Duodenal mucosa (tissue), 2 donors: ENCODE measurements around the gene SLC12A8.
A peak's percentile ranks its signal among the peaks of the same experiment; 100 is the strongest.

Experiments
- H3K27ac ChIP-seq: one replicate; pipeline ENCODE4 v1.7.0; 2013; ENCODE audit warnings: low read depth, low read length
- H3K27me3 ChIP-seq, 2 donors: one replicate each; pipeline ENCODE4 v1.7.0; 2013; ENCODE audit warnings: low read length in 2 of 2, control low read depth in 1 of 2; ENCODE audit not compliant: insufficient read depth in 2 of 2, control insufficient read depth in 1 of 2
- H3K36me3 ChIP-seq, 2 donors: one replicate each; pipeline ENCODE4 v1.7.0; 2013; ENCODE audit warnings: low read length in 2 of 2, control low read depth in 1 of 2; ENCODE audit not compliant: insufficient read depth in 2 of 2, control insufficient read depth in 1 of 2
- H3K4me1 ChIP-seq, 2 donors: one replicate each; pipeline ENCODE4 v1.7.0; 2013; ENCODE audit warnings: low read length in 2 of 2, control low read depth in 1 of 2; ENCODE audit not compliant: insufficient read depth in 2 of 2, control insufficient read depth in 1 of 2
- H3K4me3 ChIP-seq, 2 donors: one replicate each; pipeline ENCODE4 v1.7.0; 2013; ENCODE audit warnings: low read length in 2 of 2, low read depth in 1 of 2
- H3K9ac ChIP-seq, 2 donors: one replicate each; pipeline ENCODE4 v1.7.0; 2013; ENCODE audit warnings: low read length in 2 of 2, low read depth in 1 of 2
- H3K9me3 ChIP-seq, 2 donors: one replicate each; pipeline ENCODE4 v1.7.0; 2013; ENCODE audit warnings: low read length in 2 of 2, control low read depth in 1 of 2; ENCODE audit not compliant: control insufficient read depth in 1 of 2

The SLC12A8 gene

DNA sequence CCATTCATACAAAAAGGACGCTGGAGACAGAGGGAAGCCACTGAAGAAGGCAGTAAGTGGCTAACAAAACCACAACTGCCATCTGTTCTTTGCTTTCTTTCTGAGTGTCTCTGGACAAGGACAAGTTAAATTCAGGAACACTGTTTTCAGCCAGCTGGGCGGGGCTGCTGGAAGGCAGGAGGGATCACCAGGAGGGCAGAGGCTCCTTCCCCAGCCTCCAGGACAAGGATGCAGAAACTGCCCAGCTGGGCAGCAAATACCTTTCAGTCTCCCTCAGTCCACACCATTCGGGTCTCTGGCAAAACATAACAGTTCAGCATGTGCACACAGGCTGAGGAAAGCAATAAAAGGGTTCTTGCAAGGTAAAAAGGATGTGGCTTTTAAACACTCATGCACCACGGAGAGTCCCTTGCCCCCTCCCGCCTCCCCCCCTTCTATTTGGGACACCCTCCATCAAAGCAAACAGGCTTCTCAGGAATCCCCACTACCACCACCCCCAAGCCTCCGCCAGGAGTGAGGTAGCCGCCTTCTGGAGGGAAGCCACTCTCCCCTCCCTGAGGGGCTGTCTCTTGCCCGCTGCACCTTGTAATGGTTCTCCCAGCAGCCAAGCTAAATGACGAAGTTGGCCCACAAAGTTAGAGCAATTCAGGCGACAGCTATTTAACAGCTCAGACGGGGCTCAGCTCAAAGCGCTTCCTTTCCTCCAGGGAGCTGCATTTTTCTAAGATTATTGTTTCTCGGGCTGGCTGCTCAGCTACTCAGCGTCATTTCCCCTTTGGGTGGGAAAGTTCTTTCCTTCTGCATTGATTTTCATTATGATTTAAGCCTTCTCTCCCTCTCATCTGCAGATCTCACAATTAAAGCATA lies 160.6 kb downstream of the SLC12A8 start:
- Histone ChIP-seq H3K4me1 (peaks cover 25 to 37% of the 10 kb centered on the region in 2 donors), H3K4me3 (no peak overlapping the region), H3K27me3 (peaks cover 0 to 9% of the 10 kb centered on the region in 2 donors), H3K27ac (no peak overlapping the region), H3K9ac (no peak overlapping the region), H3K9me3 (no peaks in the 10 kb centered on the region), H3K36me3 (no peaks in the 10 kb centered on the region)

DNA sequence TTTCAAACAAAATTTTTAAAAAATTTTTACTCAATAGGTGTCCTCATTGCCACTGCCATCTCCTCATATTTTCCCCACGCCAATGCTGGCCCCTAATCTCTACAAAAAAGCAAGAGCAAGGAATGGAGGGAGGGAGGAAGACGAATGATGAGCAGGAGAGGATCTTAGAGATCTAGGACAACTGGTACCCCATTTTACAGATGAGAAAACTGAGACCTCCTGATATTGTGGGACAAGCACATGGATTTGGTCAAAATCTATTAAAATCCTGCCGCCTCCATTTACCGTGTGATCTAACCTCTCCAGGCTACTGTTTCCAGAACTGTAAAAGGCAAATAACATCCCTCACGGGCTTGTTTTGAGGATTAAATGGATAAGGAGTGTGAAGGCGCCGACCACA lies 161.3 kb downstream of the SLC12A8 start:
- peak overlapping the region in 1 of 2 donors; percentile 17 for H3K9ac ChIP-seq
- peaks cover 20 to 37% of the 10 kb centered on the region in 2 donors for H3K4me1 ChIP-seq

DNA sequence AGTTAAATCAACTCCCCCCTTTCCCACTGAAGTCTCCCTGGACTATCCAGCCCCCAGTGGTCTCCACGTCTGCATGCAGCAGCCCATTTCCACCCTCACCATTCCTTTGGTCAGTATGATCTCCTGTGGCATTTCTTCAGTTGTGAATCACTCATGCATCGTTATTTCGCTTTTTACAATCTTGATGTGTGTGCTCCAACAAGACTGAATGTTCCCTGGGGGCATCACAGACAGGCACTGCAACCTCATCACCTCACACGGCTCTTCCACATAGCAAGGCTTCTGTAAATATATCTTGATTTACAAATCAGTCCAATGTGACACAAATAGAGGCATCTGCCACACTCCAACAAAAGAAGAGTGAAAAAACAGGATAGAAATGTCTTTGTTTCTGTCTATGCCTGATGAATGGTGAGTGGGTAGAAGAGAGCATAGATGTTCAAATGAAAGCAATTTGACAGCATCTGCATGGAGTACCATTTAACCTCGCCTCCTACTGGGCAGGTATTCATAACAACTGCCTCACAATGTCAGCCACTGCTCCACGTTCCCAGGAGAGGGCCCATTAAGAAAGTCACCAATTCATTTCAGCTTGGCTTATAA lies 162.0 kb downstream of the SLC12A8 start:
- Histone ChIP-seq H3K27me3 (no peaks in the 10 kb centered on the region), H3K27ac (no peak overlapping the region), H3K9me3 (no peaks in the 10 kb centered on the region), H3K4me3 (no peak overlapping the region), H3K9ac (no peak overlapping the region), H3K4me1 (peaks cover 22 to 37% of the 10 kb centered on the region in 2 donors), H3K36me3 (no peaks in the 10 kb centered on the region)

More for the DNA sequence above, 161.3 kb downstream of the SLC12A8 start:
- H3K9me3 ChIP-seq = no peaks in the 10 kb centered on the region
- no peak overlapping the region for H3K4me3 ChIP-seq
- no peaks in the 10 kb centered on the region for H3K36me3 ChIP-seq
- H3K27me3 ChIP-seq = peaks cover 0 to 1% of the 10 kb centered on the region in 2 donors
- no peak overlapping the region for H3K27ac ChIP-seq

DNA sequence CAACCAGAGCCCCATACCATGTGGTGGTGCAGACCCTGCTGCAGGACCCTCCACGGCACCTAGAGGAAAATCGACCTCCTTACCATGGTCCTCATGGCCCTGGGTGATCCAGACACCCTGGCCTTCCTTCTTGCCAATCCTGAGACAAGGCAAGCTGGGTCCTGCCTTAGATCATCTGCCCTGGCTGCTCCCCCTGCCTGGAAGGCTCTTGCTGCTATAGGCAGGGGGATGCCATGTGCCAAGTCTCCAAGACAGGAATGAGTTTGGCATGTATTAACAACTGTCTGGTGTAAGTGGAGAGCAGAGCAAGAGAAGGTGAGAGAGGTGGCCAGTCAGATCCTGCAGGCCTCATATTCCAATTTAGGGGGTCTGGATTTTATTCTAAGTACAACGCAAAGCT lies 164.3 kb downstream of the SLC12A8 start:
- H3K27me3 ChIP-seq = no peaks in the 10 kb centered on the region
- H3K27ac ChIP-seq = no peak overlapping the region
- H3K9ac ChIP-seq = no peak overlapping the region
- H3K4me3 ChIP-seq = no peak overlapping the region
- H3K4me1 ChIP-seq = peaks cover 15 to 27% of the 10 kb centered on the region in 2 donors
- H3K9me3 ChIP-seq = no peaks in the 10 kb centered on the region
- no peaks in the 10 kb centered on the region for H3K36me3 ChIP-seq

DNA sequence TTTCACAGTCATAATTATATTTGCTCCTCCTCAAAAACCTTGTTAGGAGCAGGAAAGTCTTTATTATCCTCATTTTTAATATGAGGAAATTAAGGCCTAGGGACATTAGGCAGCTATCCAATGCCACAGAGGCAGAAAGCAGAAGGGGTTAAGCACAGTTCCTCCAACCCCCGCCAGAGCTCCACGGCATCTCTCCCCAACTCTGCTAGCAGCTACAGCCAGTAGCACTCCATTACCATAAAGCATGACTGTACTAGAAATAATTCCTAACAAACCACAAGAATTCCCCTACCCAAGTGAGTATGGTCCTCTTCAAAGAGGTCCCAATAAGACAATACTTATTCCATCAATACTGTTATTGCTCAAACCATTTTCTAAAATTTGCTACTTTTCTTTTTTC lies 166.6 kb downstream of the SLC12A8 start:
- no peaks in the 10 kb centered on the region for H3K27me3 ChIP-seq
- no peak overlapping the region for H3K27ac ChIP-seq
- H3K4me3 ChIP-seq = no peak overlapping the region
- H3K36me3 ChIP-seq = no peaks in the 10 kb centered on the region
- H3K9ac ChIP-seq = no peak overlapping the region
- no peaks in the 10 kb centered on the region for H3K9me3 ChIP-seq
- peaks cover 12 to 13% of the 10 kb centered on the region in 2 donors for H3K4me1 ChIP-seq

DNA sequence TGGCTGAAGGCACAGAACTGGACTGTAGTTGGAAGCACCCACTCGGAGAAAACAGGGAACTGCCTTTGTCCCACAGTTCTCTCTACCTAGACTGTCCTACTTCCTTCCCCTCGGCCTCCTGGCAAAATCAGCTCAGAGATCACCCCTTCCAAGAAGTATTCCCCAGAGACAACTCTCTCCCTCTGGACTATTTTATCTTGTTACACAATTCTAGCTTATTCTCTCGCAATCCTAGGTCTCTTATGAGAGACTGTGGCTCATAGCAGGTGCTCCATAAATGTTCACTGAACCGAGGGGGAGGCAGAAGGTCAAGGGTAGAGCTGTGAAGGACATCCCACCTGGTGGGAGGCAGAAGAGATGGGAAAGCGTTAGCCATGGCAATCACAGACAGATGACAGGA lies 167.4 kb downstream of the SLC12A8 start:
- H3K4me3 ChIP-seq = no peak overlapping the region
- no peaks in the 10 kb centered on the region for H3K27me3 ChIP-seq
- H3K27ac ChIP-seq = no peak overlapping the region
- H3K9me3 ChIP-seq = no peaks in the 10 kb centered on the region
- peaks cover 12 to 13% of the 10 kb centered on the region in 2 donors for H3K4me1 ChIP-seq
- H3K36me3 ChIP-seq = no peaks in the 10 kb centered on the region
- no peak overlapping the region for H3K9ac ChIP-seq

DNA sequence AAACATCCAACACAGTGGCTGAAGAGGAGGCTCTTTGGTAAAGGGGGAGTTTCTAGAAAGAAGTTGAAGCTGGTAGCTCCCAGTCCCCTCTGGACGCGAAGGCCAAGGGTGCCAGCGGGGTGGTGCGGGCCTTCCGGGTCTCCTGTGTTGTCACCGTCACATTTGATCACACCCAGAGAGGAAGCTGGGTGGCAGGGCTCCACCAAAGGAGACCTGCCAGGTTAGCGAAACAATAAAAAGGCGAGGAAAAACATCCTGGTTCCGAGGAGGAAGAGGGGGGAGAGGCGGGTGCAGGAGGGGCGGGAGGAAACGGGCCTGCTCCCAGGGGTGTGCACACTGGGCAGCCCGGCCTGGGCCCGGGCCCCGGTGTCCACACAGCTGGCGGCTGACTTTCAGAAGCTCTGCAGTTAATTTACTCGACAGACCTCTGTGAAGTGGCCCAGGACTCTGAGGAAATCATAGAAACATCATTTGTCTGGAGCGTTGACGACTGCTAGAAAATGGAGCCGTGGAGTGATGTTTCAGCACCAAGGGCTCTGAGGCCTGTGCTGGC lies 168.9 kb downstream of the SLC12A8 start:
- Histone ChIP-seq H3K9me3 (no peaks in the 10 kb centered on the region), H3K27me3 (no peaks in the 10 kb centered on the region), H3K36me3 (no peaks in the 10 kb centered on the region), H3K9ac (no peak overlapping the region), H3K4me1 (peaks cover 13 to 15% of the 10 kb centered on the region in 2 donors), H3K27ac (no peak overlapping the region), H3K4me3 (no peak overlapping the region)

DNA sequence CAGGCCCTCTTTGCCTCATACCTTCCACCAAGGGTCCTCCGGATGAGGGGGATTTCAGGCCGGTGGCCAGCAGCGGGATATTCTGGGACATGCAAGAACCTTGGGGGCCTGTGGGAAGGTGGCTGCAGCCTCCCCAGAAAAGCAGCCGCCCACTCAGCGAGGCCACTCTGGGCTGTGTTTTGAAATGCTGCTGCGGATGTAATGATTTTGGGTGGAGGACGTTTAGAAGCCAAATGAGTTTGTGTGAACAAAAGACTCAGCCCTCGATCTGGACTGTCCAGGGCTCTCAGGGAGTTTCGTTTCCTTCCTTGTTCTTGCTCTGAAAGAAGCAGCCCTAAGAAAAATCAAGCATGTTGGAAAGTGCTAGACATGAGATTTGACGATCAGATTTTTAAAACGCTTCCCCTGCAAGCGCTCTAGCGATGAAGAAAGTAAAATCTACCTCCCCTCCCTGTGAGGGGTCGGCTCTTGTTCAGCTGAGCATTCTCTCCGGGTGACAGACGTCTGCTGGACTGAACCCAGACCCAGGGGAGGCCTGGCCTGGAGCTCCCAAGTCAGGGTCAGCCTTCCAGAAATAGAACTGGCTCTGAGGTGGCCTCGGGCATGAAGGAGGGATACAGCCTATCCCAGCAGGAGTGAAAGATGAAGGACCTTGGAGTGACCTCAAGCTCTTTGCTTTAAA lies 169.7 kb downstream of the SLC12A8 start:
- Histone ChIP-seq H3K4me3 (no peak overlapping the region), H3K27me3 (no peaks in the 10 kb centered on the region), H3K9me3 (no peaks in the 10 kb centered on the region), H3K27ac (no peak overlapping the region), H3K9ac (no peak overlapping the region), H3K36me3 (no peaks in the 10 kb centered on the region), H3K4me1 (peaks cover 13 to 15% of the 10 kb centered on the region in 2 donors)

DNA sequence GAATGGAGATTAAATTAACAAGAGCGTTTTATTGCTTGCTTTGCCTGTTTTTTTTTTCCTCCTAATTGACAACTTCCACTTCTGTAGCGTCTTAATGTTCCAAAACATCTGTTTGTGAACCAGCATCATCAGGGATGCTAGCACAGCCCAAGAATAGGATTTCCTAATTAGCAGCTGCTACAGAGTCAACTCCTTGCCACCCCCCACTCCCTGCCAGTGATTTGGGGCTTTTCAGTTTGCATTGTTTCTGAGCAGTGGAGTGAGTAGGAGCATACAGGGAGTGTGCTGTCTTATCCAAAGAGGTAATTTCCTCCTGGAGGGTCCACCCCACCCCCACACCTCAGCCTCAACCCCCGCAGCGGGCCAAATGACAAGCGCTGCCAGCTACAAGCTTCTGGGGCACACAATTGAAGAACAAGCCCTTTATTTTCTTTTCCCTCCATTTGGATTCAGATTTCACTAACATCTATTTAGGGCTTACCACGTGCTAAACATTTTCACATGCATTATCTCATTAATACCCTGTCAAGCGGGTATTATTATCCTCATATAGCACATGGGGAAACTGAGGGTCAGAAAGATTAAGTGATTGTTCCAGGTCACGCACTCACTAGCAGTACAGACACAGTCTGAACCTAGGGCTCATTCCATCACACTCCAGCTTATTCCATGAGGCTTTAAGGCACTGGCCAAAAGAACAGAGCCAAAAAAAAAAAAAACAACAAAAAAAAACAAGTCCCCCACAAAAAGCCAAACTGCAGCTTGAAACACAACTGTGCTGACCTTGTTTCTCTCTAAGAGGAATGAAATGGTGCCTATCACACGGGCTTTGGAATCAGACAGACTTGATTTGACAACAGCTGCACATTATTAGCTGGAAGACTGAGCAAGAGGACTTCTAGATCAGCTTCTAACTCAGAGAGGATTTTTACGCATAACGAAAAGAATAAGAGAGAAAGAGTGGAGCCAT lies 173.1 kb downstream of the SLC12A8 start:
- Histone ChIP-seq H3K27ac (peak overlapping the region; percentile 32), H3K9ac (no peak overlapping the region), H3K4me1 (peaks cover 7 to 9% of the 10 kb centered on the region in 2 donors), H3K4me3 (no peak overlapping the region), H3K9me3 (no peaks in the 10 kb centered on the region), H3K27me3 (no peaks in the 10 kb centered on the region), H3K36me3 (no peaks in the 10 kb centered on the region)
